Measurements from ENCODE around the gene PHF12.

DNA sequence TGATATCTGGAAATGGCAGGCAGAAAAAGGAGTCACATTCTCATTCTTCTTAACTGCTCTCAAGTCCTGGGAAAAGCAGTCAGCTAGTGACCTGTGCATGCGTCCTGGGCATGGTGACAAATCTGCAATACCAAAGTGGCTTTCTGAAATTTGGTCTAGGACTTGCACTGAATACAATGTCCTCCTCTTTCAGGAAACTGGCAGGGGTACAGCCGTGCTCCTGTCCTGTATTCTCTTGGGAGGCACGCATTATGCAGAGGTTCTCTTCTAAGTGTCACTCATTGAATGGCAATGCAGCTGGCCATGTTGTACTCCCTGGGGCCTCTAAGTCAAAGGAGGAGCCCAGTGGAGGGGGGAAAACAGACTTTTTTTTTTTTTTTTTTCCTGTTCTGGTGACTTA, 10.6 kb downstream of the PHF12 start:
- no peak for TF ChIP-seq EGR1 (IDR thresholded peaks at IDR 0.05; ENCODE audit: low read depth)
- no peak for TF ChIP-seq SIN3A (IDR thresholded peaks at IDR 0.05; ENCODE audit: low read depth)
- TF ChIP-seq, protein P1, sequence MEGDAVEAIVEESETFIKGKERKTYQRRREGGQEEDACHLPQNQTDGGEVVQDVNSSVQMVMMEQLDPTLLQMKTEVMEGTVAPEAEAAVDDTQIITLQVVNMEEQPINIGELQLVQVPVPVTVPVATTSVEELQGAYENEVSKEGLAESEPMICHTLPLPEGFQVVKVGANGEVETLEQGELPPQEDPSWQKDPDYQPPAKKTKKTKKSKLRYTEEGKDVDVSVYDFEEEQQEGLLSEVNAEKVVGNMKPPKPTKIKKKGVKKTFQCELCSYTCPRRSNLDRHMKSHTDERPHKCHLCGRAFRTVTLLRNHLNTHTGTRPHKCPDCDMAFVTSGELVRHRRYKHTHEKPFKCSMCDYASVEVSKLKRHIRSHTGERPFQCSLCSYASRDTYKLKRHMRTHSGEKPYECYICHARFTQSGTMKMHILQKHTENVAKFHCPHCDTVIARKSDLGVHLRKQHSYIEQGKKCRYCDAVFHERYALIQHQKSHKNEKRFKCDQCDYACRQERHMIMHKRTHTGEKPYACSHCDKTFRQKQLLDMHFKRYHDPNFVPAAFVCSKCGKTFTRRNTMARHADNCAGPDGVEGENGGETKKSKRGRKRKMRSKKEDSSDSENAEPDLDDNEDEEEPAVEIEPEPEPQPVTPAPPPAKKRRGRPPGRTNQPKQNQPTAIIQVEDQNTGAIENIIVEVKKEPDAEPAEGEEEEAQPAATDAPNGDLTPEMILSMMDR (IDR thresholded peaks at IDR 0.05 in 2 of 3, conservative IDR thresholded peaks at IDR 0.05 in 1 of 3; ENCODE audit: borderline replicate concordance in 1 of 3, insufficient read depth in 1 of 3, low read depth in 2 of 3, low read length in 2 of 3) = no peak
- no peak for TF ChIP-seq RAD21 (IDR thresholded peaks at IDR 0.05; ENCODE audit: low read depth)
- no peak for TF ChIP-seq YY1 (IDR thresholded peaks at IDR 0.05; ENCODE audit: extremely low read depth, insufficient replicate concordance, low read depth, low read length)
- TF ChIP-seq, protein P2, sequence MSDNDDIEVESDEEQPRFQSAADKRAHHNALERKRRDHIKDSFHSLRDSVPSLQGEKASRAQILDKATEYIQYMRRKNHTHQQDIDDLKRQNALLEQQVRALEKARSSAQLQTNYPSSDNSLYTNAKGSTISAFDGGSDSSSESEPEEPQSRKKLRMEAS (IDR thresholded peaks at IDR 0.05) = no peak
- no peak for TF ChIP-seq POLR2A (IDR thresholded peaks at IDR 0.05; ENCODE audit: borderline replicate concordance, extremely low read depth, insufficient read depth, insufficient read length)
- no peak for TF ChIP-seq EZH2 (IDR thresholded peaks at IDR 0.05)
- TF ChIP-seq ZNF274 (IDR thresholded peaks at IDR 0.05; ENCODE audit: low read depth, low read length) = no peak
- TF ChIP-seq POLR2AphosphoS5 (IDR thresholded peaks at IDR 0.05; ENCODE audit: low read depth, low read length) = no peak
- TF ChIP-seq, protein P3, sequence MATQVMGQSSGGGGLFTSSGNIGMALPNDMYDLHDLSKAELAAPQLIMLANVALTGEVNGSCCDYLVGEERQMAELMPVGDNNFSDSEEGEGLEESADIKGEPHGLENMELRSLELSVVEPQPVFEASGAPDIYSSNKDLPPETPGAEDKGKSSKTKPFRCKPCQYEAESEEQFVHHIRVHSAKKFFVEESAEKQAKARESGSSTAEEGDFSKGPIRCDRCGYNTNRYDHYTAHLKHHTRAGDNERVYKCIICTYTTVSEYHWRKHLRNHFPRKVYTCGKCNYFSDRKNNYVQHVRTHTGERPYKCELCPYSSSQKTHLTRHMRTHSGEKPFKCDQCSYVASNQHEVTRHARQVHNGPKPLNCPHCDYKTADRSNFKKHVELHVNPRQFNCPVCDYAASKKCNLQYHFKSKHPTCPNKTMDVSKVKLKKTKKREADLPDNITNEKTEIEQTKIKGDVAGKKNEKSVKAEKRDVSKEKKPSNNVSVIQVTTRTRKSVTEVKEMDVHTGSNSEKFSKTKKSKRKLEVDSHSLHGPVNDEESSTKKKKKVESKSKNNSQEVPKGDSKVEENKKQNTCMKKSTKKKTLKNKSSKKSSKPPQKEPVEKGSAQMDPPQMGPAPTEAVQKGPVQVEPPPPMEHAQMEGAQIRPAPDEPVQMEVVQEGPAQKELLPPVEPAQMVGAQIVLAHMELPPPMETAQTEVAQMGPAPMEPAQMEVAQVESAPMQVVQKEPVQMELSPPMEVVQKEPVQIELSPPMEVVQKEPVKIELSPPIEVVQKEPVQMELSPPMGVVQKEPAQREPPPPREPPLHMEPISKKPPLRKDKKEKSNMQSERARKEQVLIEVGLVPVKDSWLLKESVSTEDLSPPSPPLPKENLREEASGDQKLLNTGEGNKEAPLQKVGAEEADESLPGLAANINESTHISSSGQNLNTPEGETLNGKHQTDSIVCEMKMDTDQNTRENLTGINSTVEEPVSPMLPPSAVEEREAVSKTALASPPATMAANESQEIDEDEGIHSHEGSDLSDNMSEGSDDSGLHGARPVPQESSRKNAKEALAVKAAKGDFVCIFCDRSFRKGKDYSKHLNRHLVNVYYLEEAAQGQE (IDR thresholded peaks at IDR 0.05; ENCODE audit: low read depth) = no peak
- TF ChIP-seq, protein P4, sequence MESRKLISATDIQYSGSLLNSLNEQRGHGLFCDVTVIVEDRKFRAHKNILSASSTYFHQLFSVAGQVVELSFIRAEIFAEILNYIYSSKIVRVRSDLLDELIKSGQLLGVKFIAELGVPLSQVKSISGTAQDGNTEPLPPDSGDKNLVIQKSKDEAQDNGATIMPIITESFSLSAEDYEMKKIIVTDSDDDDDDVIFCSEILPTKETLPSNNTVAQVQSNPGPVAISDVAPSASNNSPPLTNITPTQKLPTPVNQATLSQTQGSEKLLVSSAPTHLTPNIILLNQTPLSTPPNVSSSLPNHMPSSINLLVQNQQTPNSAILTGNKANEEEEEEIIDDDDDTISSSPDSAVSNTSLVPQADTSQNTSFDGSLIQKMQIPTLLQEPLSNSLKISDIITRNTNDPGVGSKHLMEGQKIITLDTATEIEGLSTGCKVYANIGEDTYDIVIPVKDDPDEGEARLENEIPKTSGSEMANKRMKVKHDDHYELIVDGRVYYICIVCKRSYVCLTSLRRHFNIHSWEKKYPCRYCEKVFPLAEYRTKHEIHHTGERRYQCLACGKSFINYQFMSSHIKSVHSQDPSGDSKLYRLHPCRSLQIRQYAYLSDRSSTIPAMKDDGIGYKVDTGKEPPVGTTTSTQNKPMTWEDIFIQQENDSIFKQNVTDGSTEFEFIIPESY (IDR thresholded peaks at IDR 0.05; ENCODE audit: extremely low read depth, insufficient replicate concordance, low read length) = no peak
- no peak for TF ChIP-seq CBX3 (IDR thresholded peaks at IDR 0.05; ENCODE audit: low read depth)
